Measurements from ENCODE around the gene DMBT1.

The DMBT1 gene

DNA sequence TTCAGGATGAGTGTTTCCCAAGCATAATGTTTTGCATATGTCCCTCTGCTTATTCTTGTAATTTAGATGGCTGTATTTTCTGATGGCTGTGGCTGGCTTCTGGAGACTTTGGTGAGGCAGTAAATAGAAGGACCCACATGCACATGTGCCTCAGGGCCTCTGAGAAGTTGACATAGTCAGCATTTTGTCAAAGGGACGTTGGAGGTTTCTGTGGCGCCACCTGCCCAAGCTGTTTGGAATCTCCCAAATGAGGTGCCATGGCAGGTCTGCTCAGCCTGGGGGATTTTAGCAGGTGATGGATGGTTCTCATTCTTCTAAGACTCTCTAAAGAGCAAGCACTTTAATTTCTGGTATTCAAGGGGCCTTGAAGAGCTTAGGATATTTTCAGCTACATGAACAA, 109.3 kb downstream of the DMBT1 start:
- DNase-seq (ENCODE audit: low read depth in 1 of 2, low spot score in 1 of 2): no peak

DNA sequence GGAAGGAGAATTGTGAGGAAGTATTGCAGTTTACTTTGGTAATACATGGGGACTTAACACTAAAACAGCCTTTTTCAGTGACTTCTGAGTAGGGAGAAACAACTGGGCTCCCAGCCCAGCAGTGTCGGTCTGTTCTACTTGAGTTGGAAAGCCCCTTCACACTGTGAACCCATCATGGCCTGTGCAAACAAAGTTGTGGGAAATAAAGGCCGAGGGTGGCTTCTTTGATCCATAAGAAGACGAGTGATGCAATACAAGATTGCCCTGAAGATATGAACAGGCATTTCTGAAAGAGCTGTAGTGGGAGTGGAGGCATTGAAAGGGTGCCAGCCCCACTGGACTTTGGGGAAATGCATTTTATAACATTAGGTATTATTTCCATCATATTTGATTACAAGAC, 110.8 kb downstream of the DMBT1 start:
- DNase-seq (ENCODE audit: low read depth in 1 of 2, low spot score in 1 of 2): no peak

DNA sequence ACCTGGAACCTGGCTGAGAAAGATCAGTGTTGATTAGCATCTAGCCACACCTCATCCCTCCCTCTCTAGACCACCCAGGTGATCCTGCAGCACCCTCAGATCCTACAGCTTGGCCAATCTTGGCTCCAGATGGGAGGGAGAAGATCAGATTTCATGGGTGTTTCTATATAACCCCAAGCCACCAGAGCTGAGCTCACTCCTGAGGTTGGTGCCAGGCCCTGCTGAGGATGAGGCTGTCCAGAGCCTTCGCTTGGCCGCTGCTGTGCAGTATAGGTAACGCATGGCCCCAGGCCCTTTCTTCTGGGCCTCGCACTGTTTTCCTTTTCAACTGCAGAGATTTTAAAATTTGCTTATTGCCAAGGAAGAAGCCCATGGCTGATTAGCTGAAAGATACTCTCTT, 112.1 kb downstream of the DMBT1 start:
- DNase-seq (ENCODE audit: low read depth in 1 of 2, low spot score in 1 of 2): no peak

DNA sequence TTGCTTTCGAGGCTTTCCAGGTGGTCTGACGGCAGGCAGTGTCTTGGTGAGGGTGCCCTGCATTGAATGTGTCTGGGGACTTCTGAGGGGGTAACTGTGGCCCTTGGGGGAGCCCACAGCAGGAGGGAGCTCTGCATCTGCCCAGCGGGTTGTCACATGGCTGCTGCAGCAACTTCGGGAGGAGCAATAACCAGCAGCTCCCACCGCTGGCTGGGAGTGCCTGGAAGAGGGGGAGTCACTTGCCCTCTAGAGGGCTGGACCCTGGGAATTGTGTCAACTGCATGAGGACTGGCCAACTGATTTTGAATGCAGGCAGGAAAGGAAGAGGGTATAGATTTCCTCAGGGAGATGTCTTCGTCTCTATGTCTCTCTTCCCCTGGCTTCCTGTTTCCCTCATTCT, 112.7 kb downstream of the DMBT1 start:
- DNase-seq (ENCODE audit: low read depth in 1 of 2, low spot score in 1 of 2): no peak

DNA sequence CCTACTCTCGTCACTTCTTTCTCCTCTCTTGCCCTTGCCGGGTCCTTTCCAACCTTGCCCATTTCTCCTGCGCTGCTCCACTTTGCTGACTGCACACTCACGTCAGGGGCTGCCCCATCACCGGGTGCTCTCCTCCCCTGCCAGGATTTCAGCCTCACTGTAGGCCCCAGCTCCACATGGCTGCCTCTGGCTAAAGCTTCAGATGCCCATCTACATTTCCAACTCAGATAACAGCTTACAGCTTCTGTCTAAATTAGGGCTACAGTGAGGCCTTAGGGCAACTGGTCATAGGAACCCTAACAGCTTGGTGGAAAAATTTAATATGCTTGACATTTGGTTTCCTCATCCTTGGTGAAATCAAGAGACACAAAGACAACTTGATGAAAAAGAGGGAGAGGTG, 113.2 kb downstream of the DMBT1 start:
- no peak for DNase-seq (ENCODE audit: low read depth in 1 of 2, low spot score in 1 of 2)

DNA sequence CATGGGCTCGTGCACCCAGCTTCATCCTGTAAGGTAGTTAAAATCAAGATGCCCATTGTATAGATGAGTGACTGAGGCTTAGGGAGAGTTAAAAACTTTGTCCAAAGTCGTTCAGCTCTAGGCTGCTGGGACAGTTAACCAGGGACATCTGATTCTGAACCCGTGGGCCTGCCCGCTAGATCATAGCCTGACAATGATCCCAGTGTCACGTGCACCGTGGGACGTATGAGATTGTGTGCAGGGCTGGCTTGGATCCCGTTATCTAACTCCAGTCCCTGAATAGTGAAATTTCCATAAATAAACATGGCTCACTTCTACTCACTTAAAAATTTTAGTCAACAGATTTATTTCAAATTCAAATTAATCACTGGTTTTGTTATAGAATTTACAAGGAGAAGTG, 114.2 kb downstream of the DMBT1 start:
- DNase-seq (ENCODE audit: low read depth in 1 of 2, low spot score in 1 of 2): no peak

DNA sequence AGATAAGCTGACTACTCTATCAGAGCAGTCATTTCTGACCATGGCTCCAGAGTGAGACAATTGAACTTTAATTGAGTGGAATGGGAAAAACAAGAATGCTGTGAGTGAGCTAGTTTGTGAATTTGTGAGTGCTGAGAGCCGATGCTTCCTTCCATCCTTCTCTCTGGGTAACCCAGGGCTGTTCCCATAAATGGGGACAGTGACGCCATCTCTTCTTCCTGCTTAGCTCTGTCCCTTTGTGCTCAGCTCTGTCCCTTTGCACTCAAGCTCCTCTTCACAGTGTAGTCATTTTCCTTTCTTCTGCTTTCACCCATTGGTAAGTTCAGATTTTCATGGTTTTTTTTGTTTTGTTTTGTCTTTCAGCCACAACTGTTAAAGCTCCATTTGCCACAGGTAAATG, 114.7 kb downstream of the DMBT1 start:
- DNase-seq (ENCODE audit: low read depth in 1 of 2, low spot score in 1 of 2): no peak

DNA sequence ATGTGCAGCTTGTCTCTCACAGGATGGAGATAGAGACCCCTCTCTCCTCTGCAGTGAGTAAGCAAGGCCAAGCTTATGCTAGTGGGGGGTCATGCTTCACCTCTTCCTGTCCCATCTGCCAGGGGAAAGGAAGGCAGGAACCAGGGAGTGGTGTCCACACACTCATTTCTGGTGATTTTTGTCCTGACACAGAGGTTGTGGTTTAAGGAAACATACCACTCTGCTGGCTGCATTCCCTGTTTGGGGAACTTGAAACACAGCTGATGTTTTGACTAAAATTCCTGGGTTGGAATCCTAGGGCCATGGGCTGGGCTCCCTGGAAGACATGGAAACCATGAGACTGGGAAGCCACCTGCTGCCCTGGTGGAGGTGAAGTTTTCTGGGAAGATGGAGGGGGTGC, 117.7 kb downstream of the DMBT1 start:
- DNase-seq (ENCODE audit: low read depth in 1 of 2, low spot score in 1 of 2): no peak

DNA sequence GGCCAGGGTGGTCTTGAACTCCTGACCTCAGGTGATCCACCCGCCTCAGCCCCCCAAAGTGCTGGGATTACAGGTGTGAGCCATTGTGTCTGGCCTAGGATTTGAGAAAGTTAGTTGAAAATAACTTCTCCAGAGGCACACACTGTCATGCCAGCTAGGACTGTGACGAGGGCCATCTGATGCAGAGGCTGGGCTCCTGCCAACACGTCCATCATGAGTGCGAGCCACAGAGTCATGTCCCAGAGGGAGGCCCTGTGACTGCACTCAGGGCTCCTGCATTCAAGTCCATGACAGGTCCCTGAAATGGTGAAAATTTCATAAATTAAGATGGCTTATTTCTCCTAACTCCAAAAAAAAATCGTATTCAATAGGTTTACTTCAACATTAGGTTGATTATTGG, 122.0 kb downstream of the DMBT1 start:
- DNase-seq (ENCODE audit: low read depth in 1 of 2, low spot score in 1 of 2): no peak

DNA sequence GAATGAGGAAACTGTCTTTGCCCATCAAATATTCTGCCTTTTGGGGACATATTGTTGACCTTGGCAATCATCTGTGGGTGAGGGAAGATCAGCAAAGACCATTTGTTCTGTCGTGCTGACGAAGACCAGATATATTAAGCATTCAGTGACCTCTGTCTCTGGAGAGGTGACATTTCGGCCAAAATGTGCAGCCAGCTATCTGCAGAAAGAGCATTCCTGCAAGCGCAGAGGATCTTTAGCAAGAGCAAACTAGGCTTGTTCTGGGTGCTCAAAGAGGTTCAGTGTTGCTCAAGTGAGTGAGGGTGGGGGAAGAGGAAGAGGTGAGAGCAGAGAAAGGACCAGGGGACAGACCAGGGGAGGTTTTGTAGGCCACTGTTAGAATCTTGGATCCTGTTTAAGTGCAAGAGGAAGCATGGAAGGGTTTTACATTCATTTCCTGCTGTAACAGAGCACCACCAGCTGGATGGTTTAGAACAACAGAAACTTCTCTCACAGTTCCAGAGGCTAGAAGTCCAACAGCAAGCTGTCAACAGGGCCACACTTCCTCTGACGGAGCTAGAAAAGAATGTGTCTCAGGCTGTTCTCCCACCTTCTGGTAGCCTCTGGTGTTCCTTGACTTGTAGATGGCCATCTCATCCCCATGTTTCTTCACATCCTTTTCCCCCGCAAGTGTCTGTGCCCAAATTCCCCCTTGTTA, 127.9 kb downstream of the DMBT1 start:
- DNase-seq (ENCODE audit: low read depth in 1 of 2, low spot score in 1 of 2): no peak

DNA sequence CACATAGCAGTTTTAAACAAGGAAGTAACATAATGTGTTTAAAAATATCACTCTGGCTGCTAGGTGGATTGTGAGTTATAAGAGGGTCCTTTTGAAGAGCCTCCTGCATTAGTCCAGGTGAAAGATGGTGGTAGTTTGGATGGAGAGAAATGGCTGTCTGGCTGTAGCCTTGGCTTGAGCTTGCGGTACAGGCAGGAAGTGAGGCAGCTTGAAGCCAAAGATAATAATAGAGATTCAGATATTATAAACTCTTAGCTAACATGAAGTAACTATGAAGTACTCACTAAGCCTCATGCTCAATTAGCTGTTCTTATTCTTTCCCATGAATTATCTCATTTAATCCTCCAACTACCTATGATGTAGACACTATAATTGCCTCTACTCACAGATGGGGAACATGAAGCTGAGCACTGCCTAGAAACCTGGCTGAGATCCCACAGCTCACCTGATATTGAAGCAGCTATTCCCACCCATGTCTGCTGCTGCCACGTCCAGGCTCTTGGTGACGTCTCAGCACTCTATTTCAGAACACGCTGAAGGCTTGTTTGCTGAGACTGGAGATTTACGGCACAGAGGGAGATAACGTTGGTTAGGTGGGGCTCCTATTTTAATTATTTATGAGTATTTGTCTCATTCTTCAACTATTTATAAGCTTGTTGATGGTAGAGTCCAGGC, 128.7 kb downstream of the DMBT1 start:
- DNase-seq (ENCODE audit: low read depth in 1 of 2, low spot score in 1 of 2): no peak

DNA sequence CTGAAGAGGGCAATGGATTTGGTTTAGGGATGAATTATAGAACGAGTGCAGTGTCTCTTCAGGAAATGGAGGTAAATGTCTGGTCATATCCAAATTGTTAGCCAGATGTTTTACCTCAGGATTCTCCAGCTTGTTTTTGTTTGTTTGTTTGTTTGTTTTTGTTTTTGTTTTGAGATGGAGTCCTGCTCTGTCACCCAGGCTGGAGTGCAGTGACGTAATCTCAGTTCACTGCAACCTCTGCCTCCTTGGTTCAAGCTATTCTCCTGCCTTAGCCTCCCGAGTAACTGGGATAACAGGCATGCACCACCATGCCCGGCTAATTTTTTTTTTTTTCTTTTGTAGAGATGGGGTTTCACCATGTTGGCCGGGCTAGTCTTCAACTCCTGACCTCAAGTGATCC, 132.2 kb downstream of the DMBT1 start:
- DNase-seq (ENCODE audit: low read depth in 1 of 2, low spot score in 1 of 2): no peak

All from activated CD4-positive, alpha-beta T cell treated with anti-CD3 and anti-CD28 coated beads, Interleukin-2, amount 50 U/mL, for 24 hours (primary cell).